OCI-LY3 (cell line): ENCODE results near the gene QSOX2.
"Not testable (repeated sequence)": the region's sequence is repeated elsewhere in the genome, so short reads cannot be mapped to it uniquely, and the experiment has no call there.

Source experiments
- H2AFZ ChIP-seq: fragments of 200-600, 300-600 bp; shearing (Covaris generic); 2 replicates; pipeline ENCODE4 v1.6.0; 2014; ENCODE audit warnings: antibody characterized with exemption, low read depth, low read length
- H3K27ac ChIP-seq: fragments of 200-600, 300-600 bp; sonication (generic); 2 replicates; pipeline ENCODE4 v1.5.1; 2014; ENCODE audit warnings: mild to moderate bottlenecking, low read length, moderate library complexity, mixed read lengths
- H3K27me3 ChIP-seq: fragments of 200-600, 300-600 bp; sonication (generic); 2 replicates; pipeline ENCODE4 v1.6.1; 2014; ENCODE audit warnings: low read depth, low read length, mixed read lengths
- H3K36me3 ChIP-seq: fragments of 200-600, 300-600 bp; sonication (generic); replicated peaks from 2 replicates; pipeline ENCODE3; 2014; ENCODE audit warnings: low read depth, low read length, mixed read lengths
- H3K4me1 ChIP-seq: fragments of 300-600, 200-600 bp; sonication (generic); 2 replicates; pipeline ENCODE4 v1.6.1; 2014; ENCODE audit warnings: low read length, mixed read lengths
- H3K4me2 ChIP-seq: fragments of 200-600, 300-600 bp; sonication (generic); 2 replicates; pipeline ENCODE4 v1.6.1; 2014; ENCODE audit warnings: low read length, mixed read lengths
- H3K4me3 ChIP-seq: fragments of 300-600, 200-600 bp; sonication (generic); 2 replicates; pipeline ENCODE4 v1.5.1; 2014; ENCODE audit warnings: antibody characterized with exemption, mild to moderate bottlenecking, low read length, moderate library complexity
- H3K79me2 ChIP-seq: fragments of 300-600, 200-600 bp; shearing (Covaris generic); 2 replicates; pipeline ENCODE4 v1.6.1; 2014; ENCODE audit warnings: mild to moderate bottlenecking, low read length, mixed read lengths
- H3K9ac ChIP-seq: fragments of 300-600, 200-600 bp; shearing (Covaris generic); 2 replicates; pipeline ENCODE4 v1.6.0; 2014; ENCODE audit warnings: mild to moderate bottlenecking, low read length, moderate library complexity
- H3K9me3 ChIP-seq: fragments of 200-600, 300-600 bp; shearing (Covaris generic); 2 replicates; pipeline ENCODE4 v1.6.1; 2014; ENCODE audit warnings: low read length, mixed read lengths; ENCODE audit not compliant: insufficient read depth
- H4K20me1 ChIP-seq: fragments of 200-600, 300-600 bp; sonication (generic); 2 replicates; pipeline ENCODE4 v1.6.1; 2016; ENCODE audit warnings: low read length, mixed read lengths; ENCODE audit not compliant: insufficient read depth
- CTCF ChIP-seq: fragments of 200-600, 300-600 bp; sonication (generic); IDR thresholded peaks from 2 replicates; pipeline ENCODE4 v1.5.1; 2014; ENCODE audit warnings: antibody characterized with exemption, low read length, low read depth
- EZH2phosphoT487 ChIP-seq: fragments of 200-600 bp; shearing (Covaris generic); IDR thresholded peaks from 2 replicates; pipeline ENCODE4 v1.6.1; 2018; ENCODE audit warnings: antibody characterized with exemption, mixed run types, low read depth

QSOX2 gene

DNA sequence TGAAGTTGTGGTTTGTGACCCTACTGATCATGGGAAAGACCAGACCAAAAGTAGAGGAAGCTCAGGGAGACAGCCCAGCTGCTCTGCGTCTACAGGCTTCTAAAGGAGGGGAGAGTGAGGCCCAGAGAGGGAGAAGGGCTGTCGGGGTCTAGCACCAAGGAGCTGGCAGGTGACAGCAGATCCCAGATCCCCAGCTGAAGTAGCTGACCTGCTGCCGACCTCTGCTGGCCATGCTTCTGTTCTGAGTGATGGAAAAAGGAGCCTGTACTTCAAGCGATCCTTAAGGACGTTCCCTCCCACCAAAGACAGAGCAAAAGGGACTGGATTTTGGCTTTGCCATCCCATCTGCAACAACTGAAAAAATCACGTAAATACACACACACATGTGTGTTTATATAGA is 22.7 kb upstream of the QSOX2 start:
- Histone ChIP-seq H3K4me2 (peak overlapping the region; percentile 97; the same call in 1 of the 2 replicates), H4K20me1 (no peaks in the 10 kb centered on the region), H3K27ac (no peak overlapping the region), H3K79me2 (no peaks in the 10 kb centered on the region), H3K9me3 (no peaks in the 10 kb centered on the region), H3K36me3 (no peaks in the 10 kb centered on the region), H2AFZ (no peak overlapping the region), H3K27me3 (peaks cover 17% of the 10 kb centered on the region), H3K9ac (no peak overlapping the region), H3K4me3 (no peak overlapping the region), H3K4me1 (peaks cover 5% of the 10 kb centered on the region)
- TF ChIP-seq CTCF (0 out of 2 replicates have a peak, but pooled peaks have one; percentile 6), EZH2phosphoT487 (no peak)

GRCh38 chr9:136267261-136268111 is 21.9 kb upstream of the QSOX2 start:
- peaks cover 5% of the 10 kb centered on the region for H3K4me1 ChIP-seq
- H3K79me2 ChIP-seq: no peaks in the 10 kb centered on the region
- peak overlapping the region; percentile 97 for H2AFZ ChIP-seq
- no peaks in the 10 kb centered on the region for H3K36me3 ChIP-seq
- H3K27ac ChIP-seq: no peak overlapping the region
- peak overlapping the region; percentile 97 for H3K4me2 ChIP-seq
- peak overlapping the region; percentile 79 for H3K9ac ChIP-seq
- H3K9me3 ChIP-seq: no peaks in the 10 kb centered on the region
- peak overlapping the region; percentile 96 for H3K4me3 ChIP-seq
- H4K20me1 ChIP-seq: no peaks in the 10 kb centered on the region
- peaks cover 17% of the 10 kb centered on the region for H3K27me3 ChIP-seq
- no peak for TF ChIP-seq EZH2phosphoT487
- TF ChIP-seq CTCF: peak; percentile 35

- H3K4me2 ChIP-seq: peak overlapping the region; percentile 97
Observed at GRCh38 chr9:136266641-136267040, 21.0 kb upstream of the QSOX2 start.

GRCh38 chr9:136265561-136266355 is 20.1 kb upstream of the QSOX2 start:
- Histone ChIP-seq H3K27ac (no peak overlapping the region), H3K4me2 (no peak overlapping the region), H3K9me3 (no peaks in the 10 kb centered on the region), H3K4me1 (peaks cover 5% of the 10 kb centered on the region), H3K4me3 (no peak overlapping the region), H3K36me3 (no peaks in the 10 kb centered on the region), H4K20me1 (no peaks in the 10 kb centered on the region), H3K79me2 (no peaks in the 10 kb centered on the region), H3K27me3 (peaks cover 24% of the 10 kb centered on the region), H2AFZ (no peak overlapping the region), H3K9ac (no peak overlapping the region)
- TF ChIP-seq EZH2phosphoT487: no peak
- no peak for TF ChIP-seq CTCF

More at GRCh38 chr9:136266641-136267040, 21.0 kb upstream of the QSOX2 start:
- H3K27ac ChIP-seq, H3K36me3 ChIP-seq, H3K9me3 ChIP-seq, H3K79me2 ChIP-seq, H3K9ac ChIP-seq, H3K4me1 ChIP-seq, H4K20me1 ChIP-seq: not testable (repeated sequence)
- peaks cover 19% of the 10 kb centered on the region for H3K27me3 ChIP-seq
- peak overlapping the region; percentile 97 for H2AFZ ChIP-seq
- peak overlapping the region; percentile 96 for H3K4me3 ChIP-seq
